ENCODE results near the gene INHBB.

GRCh38 chr2:120369250-120369649 lies 23.3 kb downstream of the INHBB start:
- TF ChIP-seq CTCF (IDR thresholded peaks at IDR 0.05; ENCODE audit: poor library complexity), result no peak
- TF ChIP-seq EZH2 (IDR thresholded peaks at IDR 0.05; ENCODE audit: borderline replicate concordance), result no peak

All from hepatocyte (in vitro differentiated cells).